OCI-LY7 (cell line): ENCODE results near the gene PDE3B. TPM values are rescaled to one million over a fixed set of nuclear protein-coding genes. Genes with fewer than 3 reads are reported as not detected.
A peak's percentile ranks its signal among the peaks of the same experiment; 100 is the strongest.
"Not testable (repeated sequence)": the region's sequence is repeated elsewhere in the genome, so short reads cannot be mapped to it uniquely, and the experiment has no call there.

Experiments used
- Bru-seq: library from RNA; stranded (reverse); fragments of 400-500 nt; gene quantifications from one replicate; lab custom pipeline; 2021; lab: Mats Ljungman, UMichigan
- BruChase-seq, 2 experiments: library from RNA; stranded (reverse); fragments of 400-500 nt; gene quantifications; one replicate each; lab custom pipeline; 2021; lab: Mats Ljungman, UMichigan
- BruUV-seq: library from RNA; stranded (reverse); fragments of 400-500 nt; replicated peaks from 2 replicates; lab custom pipeline; 2021; lab: Mats Ljungman, UMichigan
- CTCF ChIA-PET: fragments of 300-600 bp; sonication (Branson Sonifier 250); formaldehyde crosslinking; loops from one replicate; lab custom pipeline; 2022; ENCODE audit warnings: antibody characterized with exemption; ENCODE audit not compliant: unreplicated experiment; lab: Charles Lee
- POLR2A ChIA-PET: fragments of 300-600 bp; sonication (Branson Sonifier 250); formaldehyde crosslinking; loops from one replicate; lab custom pipeline; 2022; ENCODE audit warnings: antibody characterized with exemption; lab: Charles Lee
- DNase-seq: peaks from one replicate; pipeline ENCODE4 v3.0.0-alpha.2; 2015; ENCODE audit warnings: low spot score
- H2AFZ ChIP-seq: fragments of 200-600 bp; sonication (generic), shearing (Covaris generic); 2 replicates; pipeline ENCODE4 v1.6.1; 2014; ENCODE audit warnings: mild to moderate bottlenecking, antibody characterized with exemption, low read length, moderate library complexity
- H3K27ac ChIP-seq: fragments of 200-600 bp; sonication (generic); 2 replicates; pipeline ENCODE4 v1.5.1; 2014; ENCODE audit warnings: mixed run types, low read depth, mild to moderate bottlenecking, moderate library complexity, low read length, inconsistent platforms; ENCODE audit not compliant: poor library complexity, severe bottlenecking
- H3K36me3 ChIP-seq: fragments of 200-600 bp; sonication (generic); 2 replicates; pipeline ENCODE4 v1.6.1; 2014; ENCODE audit warnings: mild to moderate bottlenecking, antibody characterized with exemption, low read length, moderate library complexity, mixed read lengths; ENCODE audit not compliant: insufficient read depth
- H3K4me1 ChIP-seq: fragments of 200-600 bp; sonication (generic); 2 replicates; pipeline ENCODE4 v1.5.1; 2014; ENCODE audit warnings: mild to moderate bottlenecking, low read length; ENCODE audit not compliant: insufficient read depth, poor library complexity, severe bottlenecking
- H3K4me2 ChIP-seq: fragments of 200-600 bp; sonication (generic); 2 replicates; pipeline ENCODE4 v1.6.1; 2014; ENCODE audit warnings: mild to moderate bottlenecking, low read length
- H3K4me3 ChIP-seq: fragments of 200-600 bp; sonication (generic); 2 replicates; pipeline ENCODE4 v1.5.1; 2014; ENCODE audit warnings: mild to moderate bottlenecking, low read depth, low read length; ENCODE audit not compliant: poor library complexity, severe bottlenecking
- H3K79me2 ChIP-seq: fragments of 200-600 bp; sonication (generic); 2 replicates; pipeline ENCODE4 v1.6.1; 2016; ENCODE audit warnings: low read depth, mild to moderate bottlenecking, low read length, moderate library complexity, mixed read lengths; ENCODE audit not compliant: insufficient read depth
- H3K9me2 ChIP-seq: fragments of 200-600 bp; sonication (generic); 2 replicates; pipeline ENCODE4 v1.6.1; 2016; ENCODE audit warnings: mild to moderate bottlenecking, low read length, mixed read lengths; ENCODE audit not compliant: insufficient read depth
- H3K9me3 ChIP-seq: fragments of 200-600 bp; sonication (generic); 2 replicates; pipeline ENCODE4 v1.6.1; 2014; ENCODE audit warnings: mild to moderate bottlenecking, mixed run types, low read length, mixed read lengths
- H4K20me1 ChIP-seq: fragments of 200-600 bp; sonication (generic); 2 replicates; pipeline ENCODE4 v1.6.1; 2014; ENCODE audit warnings: mild to moderate bottlenecking, antibody characterized with exemption, low read length, moderate library complexity, mixed read lengths; ENCODE audit not compliant: insufficient read depth
- CTCF ChIP-seq: fragments of 200-600 bp; sonication (generic); conservative IDR thresholded peaks from 2 replicates; pipeline ENCODE4 v1.5.1; 2014; ENCODE audit warnings: mild to moderate bottlenecking, antibody characterized with exemption, low read length, moderate library complexity, mixed read lengths
- EZH2phosphoT487 ChIP-seq: fragments of 200-600 bp; sonication (generic); IDR thresholded peaks from 2 replicates; pipeline ENCODE4 v1.6.1; 2018; ENCODE audit warnings: low read depth, borderline replicate concordance, mild to moderate bottlenecking, mixed run types, antibody characterized with exemption, low read length, moderate library complexity, mixed read lengths
- intact Hi-C: fragments of 100-400 bp; cut with micrococcal nuclease; formaldehyde crosslinking; loops from one replicate; pipeline ENCODE4 v1.10.0; 2022; ENCODE audit not compliant: unreplicated experiment
- long read RNA-seq: library from polyadenylated mRNA; stranded (forward); transcript quantifications from one replicate; pipeline ENCODE4 v2.0.0, GENCODE V29; 2022
- total RNA-seq, 2 experiments: library from RNA; depleted of rRNA in 1 of 2; stranded (reverse); fragments of >200 nt in 1 of 2; shearing (Covaris generic) in 1 of 2; gene quantifications; 2 replicates each; pipeline ENCODE4 v1.2.3, GENCODE V29; 2014 to 2022

Gene PDE3B
- total RNA-seq (2014; rRNA removed; shearing (Covaris generic)) (not detected in 2 replicates), total RNA-seq (2022) (not detected in 2 replicates), Bru-seq, nascent RNA (percentile 7 among the genes with signal in this experiment), BruChase-seq, experiment 1, labeled RNA remaining after a 6-hour chase (percentile 6 among the genes with signal in this experiment), BruChase-seq, experiment 2, labeled RNA remaining after a 2-hour chase (percentile 4 among the genes with signal in this experiment)
- long read RNA-seq, partial matches to known transcripts = 0 of 1 reads
- long read RNA-seq, other reads (novel, unspliced or antisense) = 1 of 1 reads

GRCh38 chr11:14643697-14644225 lies at the start of gene PDE3B:
Gene PDE3B (plus strand): TSS chr11:14643804. CDS start chr11:14644076, 272 bp downstream.
- H3K79me2 ChIP-seq = no peaks in the 10 kb centered on the region
- no peaks in the 10 kb centered on the region for H3K4me1 ChIP-seq
- no peaks in the 10 kb centered on the region for H3K9me2 ChIP-seq
- H2AFZ ChIP-seq = no peak within 1 kb of the TSS
- ChIA-PET POLR2A (interaction anchor here (0.7 kb wide), 1 partner anchor 22 kb away, joined by 3 read pairs; no protein-coding TSS in a partner anchor), CTCF (no interaction called here)
- no peak within 1 kb of the TSS for H3K4me3 ChIP-seq
- no peaks in the 10 kb centered on the region for H3K9me3 ChIP-seq
- intact Hi-C loops = no loop called here
- no TSS peak for BruUV-seq
- no peak for TF ChIP-seq EZH2phosphoT487
- peak within 1 kb of the TSS; percentile 29; the same call in 1 of the 2 replicates for H3K4me2 ChIP-seq
- DNase-seq = no peak
- no peaks in the 10 kb centered on the region for H4K20me1 ChIP-seq
- H3K27ac ChIP-seq = no peak within 1 kb of the TSS
- no peaks in the 10 kb centered on the region for H3K36me3 ChIP-seq

GRCh38 chr11:14595261-14595660 lies 48.3 kb upstream of the PDE3B start:
- H3K27ac ChIP-seq, H2AFZ ChIP-seq, H3K4me3 ChIP-seq, H3K9me2 ChIP-seq, H3K9me3 ChIP-seq, H3K4me1 ChIP-seq, CTCF ChIA-PET, POLR2A ChIA-PET, H3K36me3 ChIP-seq, H3K4me2 ChIP-seq, DNase-seq, BruUV-seq, H3K79me2 ChIP-seq, H4K20me1 ChIP-seq, intact Hi-C loops: not testable (repeated sequence)

GRCh38 chr11:14607713-14608112 lies 35.9 kb upstream of the PDE3B start:
- no peak for DNase-seq
- ChIA-PET CTCF (no interaction called here), POLR2A (no interaction called here)
- H3K4me2 ChIP-seq = no peak overlapping the region
- TF ChIP-seq EZH2phosphoT487 = no peak
- no peak for TF ChIP-seq CTCF
- H4K20me1 ChIP-seq = no peaks in the 10 kb centered on the region
- no peaks in the 10 kb centered on the region for H3K9me3 ChIP-seq
- no peak overlapping the region for H3K4me3 ChIP-seq
- no peaks in the 10 kb centered on the region for H3K9me2 ChIP-seq
- BruUV-seq = no TSS peak
- H3K27ac ChIP-seq = no peak overlapping the region
- no peaks in the 10 kb centered on the region for H3K79me2 ChIP-seq
- intact Hi-C loops = no loop called here
- no peak overlapping the region for H2AFZ ChIP-seq
- H3K4me1 ChIP-seq = no peaks in the 10 kb centered on the region
- no peaks in the 10 kb centered on the region for H3K36me3 ChIP-seq
